ENCODE measurements around the gene ANO6.

ANO6 gene

GRCh38 chr12:45409966-45410365 lies 194.1 kb downstream of the ANO6 start:
- DNase-seq, result no peak

GRCh38 chr12:45411626-45412025 lies 195.7 kb downstream of the ANO6 start:
- no peak for DNase-seq

GRCh38 chr12:45415393-45415817 lies 199.5 kb downstream of the ANO6 start:
- DNase-seq, result no peak

GRCh38 chr12:45416126-45416525 lies 200.2 kb downstream of the ANO6 start:
- DNase-seq, result no peak

GRCh38 chr12:45418520-45418919 lies 202.6 kb downstream of the ANO6 start:
- no peak for DNase-seq

- DNase-seq, result no peak
Observed at GRCh38 chr12:45419317-45419814, 203.5 kb downstream of the ANO6 start.

GRCh38 chr12:45421736-45422135 lies 205.8 kb downstream of the ANO6 start:
- DNase-seq, result no peak

- no peak for DNase-seq
Observed at GRCh38 chr12:45423931-45424330, 208.0 kb downstream of the ANO6 start.

GRCh38 chr12:45425426-45425825 lies 209.5 kb downstream of the ANO6 start:
- DNase-seq, result no peak

- DNase-seq, result no peak
Observed at GRCh38 chr12:45426294-45426693, 210.4 kb downstream of the ANO6 start.

GRCh38 chr12:45427042-45427441 lies 211.1 kb downstream of the ANO6 start:
- no peak for DNase-seq

GRCh38 chr12:45429831-45430230 lies 213.9 kb downstream of the ANO6 start:
- DNase-seq, result no peak

GRCh38 chr12:45431126-45431525 lies 215.2 kb downstream of the ANO6 start:
- DNase-seq, result no peak

GRCh38 chr12:45432710-45433109 lies 216.8 kb downstream of the ANO6 start:
- no peak for DNase-seq

- no peak for DNase-seq
Observed at GRCh38 chr12:45433441-45433868, 217.6 kb downstream of the ANO6 start.

- DNase-seq, result no peak
Observed at GRCh38 chr12:45434094-45434493, 218.2 kb downstream of the ANO6 start.

- DNase-seq, result no peak
Observed at GRCh38 chr12:45435945-45436710, 220.2 kb downstream of the ANO6 start.

- no peak for DNase-seq
Observed at GRCh38 chr12:45439039-45439438, 223.1 kb downstream of the ANO6 start.

- DNase-seq, result no peak
Observed at GRCh38 chr12:45446013-45446412, 230.1 kb downstream of the ANO6 start.

- DNase-seq, result no peak
Observed at GRCh38 chr12:45458238-45458637, 242.3 kb downstream of the ANO6 start.

GRCh38 chr12:45458854-45459807 lies 243.2 kb downstream of the ANO6 start:
- DNase-seq, result no peak

- DNase-seq, result no peak
Observed at GRCh38 chr12:45462506-45462905, 246.6 kb downstream of the ANO6 start.

- DNase-seq, result no peak
Observed at GRCh38 chr12:45464699-45465098, 248.8 kb downstream of the ANO6 start.
